Endodermal cell (in vitro differentiated cells): ENCODE results near the gene IL36B. TPM values are rescaled to one million over a fixed set of nuclear protein-coding genes. Genes with fewer than 3 reads are reported as not detected.

ENCODE experiments used
- DNase-seq: peaks from one replicate; pipeline ENCODE4 v3.0.0-alpha.2; 2017
- H3K27ac ChIP-seq: 2 replicates; pipeline ENCODE4 v1.5.1; 2013; ENCODE audit warnings: mild to moderate bottlenecking, low read depth, low read length, moderate library complexity
- H3K27me3 ChIP-seq: 2 replicates; pipeline ENCODE4 v1.6.1; 2013; ENCODE audit warnings: mild to moderate bottlenecking, low read length, moderate library complexity; ENCODE audit not compliant: insufficient read depth, control insufficient read depth, poor library complexity, severe bottlenecking
- H3K36me3 ChIP-seq: 2 replicates; pipeline ENCODE4 v1.7.0; 2013; ENCODE audit warnings: mild to moderate bottlenecking, low read length, moderate library complexity; ENCODE audit not compliant: control insufficient read depth, insufficient read depth
- H3K4me1 ChIP-seq: one replicate; pipeline ENCODE4 v1.7.0; 2013; ENCODE audit warnings: low read length; ENCODE audit not compliant: control insufficient read depth, insufficient read depth
- H3K4me3 ChIP-seq: 2 replicates; pipeline ENCODE4 v1.5.1; 2013; ENCODE audit warnings: mild to moderate bottlenecking, low read length, moderate library complexity
- H3K9ac ChIP-seq: 2 replicates; pipeline ENCODE4 v1.6.1; 2013; ENCODE audit warnings: mild to moderate bottlenecking, low read length, moderate library complexity; ENCODE audit not compliant: poor library complexity, severe bottlenecking; ENCODE audit errors: extremely low read depth
- H3K9me3 ChIP-seq: 2 replicates; pipeline ENCODE4 v1.6.1; 2013; ENCODE audit warnings: mild to moderate bottlenecking, low read length, moderate library complexity; ENCODE audit not compliant: control insufficient read depth
- H3K27ac Mint-ChIP-seq: 2 replicates; pipeline ENCODE4 v1.8.0; 2020; ENCODE audit warnings: mixed read lengths
- H3K27me3 Mint-ChIP-seq: 2 replicates; pipeline ENCODE4 v1.8.0; 2021; ENCODE audit warnings: mild to moderate bottlenecking, mixed read lengths; ENCODE audit not compliant: insufficient read depth
- H3K36me3 Mint-ChIP-seq: 2 replicates; pipeline ENCODE4 v1.8.0; 2020; ENCODE audit warnings: low read depth, mixed read lengths
- H3K4me1 Mint-ChIP-seq: 2 replicates; pipeline ENCODE4 v1.8.0; 2020; ENCODE audit warnings: mixed read lengths
- H3K4me3 Mint-ChIP-seq: 2 replicates; pipeline ENCODE4 v1.8.0; 2020; ENCODE audit warnings: mild to moderate bottlenecking, moderate library complexity, mixed read lengths
- H3K9me3 Mint-ChIP-seq: 2 replicates; pipeline ENCODE4 v1.8.0; 2020; ENCODE audit warnings: mild to moderate bottlenecking, mixed read lengths
- WGBS, 2 experiments: methylation state at CpG; one replicate each; pipeline versions ENCODE4 v1.1.5 to v1.1.7; 2013; ENCODE audit warnings: missing lambda C conversion rate in 2 of 2, mixed read lengths in 1 of 2; ENCODE audit not compliant: insufficient coverage in 1 of 2, insufficient read length in 1 of 2; 5-methylcytosine and 5-hydroxymethylcytosine counted together
- total RNA-seq, 2 donors: library from RNA; stranded (reverse); fragmentation: NEBNext Ultra II Directional in 1 of 2; extraction: Animal tissue kit (Norgen Biotek cat#: 25700) in 1 of 2; gene quantifications; 2 replicates in 1 of 2; 3 replicates in 1 of 2; pipeline ENCODE4 v1.2.1, GENCODE V29; 2021
- TF ChIP-seq, protein P1 (sequence below): fragments of 200-600 bp; sonication (generic); conservative IDR thresholded peaks from 2 replicates; pipeline ENCODE4 v1.5.0; 2021; ENCODE audit warnings: antibody characterized with exemption, mild to moderate bottlenecking

The IL36B gene
- total RNA-seq, 2 donors from 2014 or later: not detected

DNA sequence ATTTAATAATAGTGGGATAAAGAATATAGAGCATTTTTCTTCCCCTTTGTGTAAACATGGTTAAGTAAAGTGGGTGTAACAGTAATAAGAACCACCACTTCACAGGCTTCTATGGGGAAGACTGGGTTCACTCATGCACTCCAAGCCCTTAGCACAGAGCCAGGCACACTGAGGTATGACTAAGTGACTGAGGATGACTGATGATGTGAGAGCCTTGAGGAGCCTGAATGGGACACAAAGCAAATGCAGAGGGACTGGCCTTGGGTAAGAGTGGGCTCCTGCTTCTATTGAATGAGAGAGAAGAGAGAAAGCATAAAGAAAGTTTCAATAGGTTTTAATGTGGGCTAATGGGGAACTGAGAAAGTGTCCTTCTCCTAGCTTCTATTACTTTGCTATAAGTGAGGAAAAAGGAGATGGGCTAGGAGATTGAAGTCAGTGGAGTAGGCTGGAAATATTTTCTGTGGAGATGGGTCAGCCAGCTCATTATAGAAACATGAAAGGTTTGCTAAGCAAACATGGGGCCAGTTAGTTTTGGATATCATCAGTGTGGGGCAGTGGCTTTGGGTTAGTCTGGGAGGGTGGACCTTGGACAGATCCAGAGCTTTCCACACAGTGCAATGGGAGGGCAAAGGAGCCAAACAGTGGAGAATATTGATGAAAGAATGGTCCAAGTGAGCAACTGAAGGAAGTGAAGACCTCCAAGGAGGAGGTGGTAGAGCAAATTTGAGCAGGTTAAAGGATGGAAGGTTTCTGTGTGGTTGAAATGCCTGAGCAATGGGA, 35.7 kb upstream of the IL36B start:
- no peak for DNase-seq
- H3K36me3 Mint-ChIP-seq: no peaks in the 10 kb centered on the region
- TF ChIP-seq, protein P1, sequence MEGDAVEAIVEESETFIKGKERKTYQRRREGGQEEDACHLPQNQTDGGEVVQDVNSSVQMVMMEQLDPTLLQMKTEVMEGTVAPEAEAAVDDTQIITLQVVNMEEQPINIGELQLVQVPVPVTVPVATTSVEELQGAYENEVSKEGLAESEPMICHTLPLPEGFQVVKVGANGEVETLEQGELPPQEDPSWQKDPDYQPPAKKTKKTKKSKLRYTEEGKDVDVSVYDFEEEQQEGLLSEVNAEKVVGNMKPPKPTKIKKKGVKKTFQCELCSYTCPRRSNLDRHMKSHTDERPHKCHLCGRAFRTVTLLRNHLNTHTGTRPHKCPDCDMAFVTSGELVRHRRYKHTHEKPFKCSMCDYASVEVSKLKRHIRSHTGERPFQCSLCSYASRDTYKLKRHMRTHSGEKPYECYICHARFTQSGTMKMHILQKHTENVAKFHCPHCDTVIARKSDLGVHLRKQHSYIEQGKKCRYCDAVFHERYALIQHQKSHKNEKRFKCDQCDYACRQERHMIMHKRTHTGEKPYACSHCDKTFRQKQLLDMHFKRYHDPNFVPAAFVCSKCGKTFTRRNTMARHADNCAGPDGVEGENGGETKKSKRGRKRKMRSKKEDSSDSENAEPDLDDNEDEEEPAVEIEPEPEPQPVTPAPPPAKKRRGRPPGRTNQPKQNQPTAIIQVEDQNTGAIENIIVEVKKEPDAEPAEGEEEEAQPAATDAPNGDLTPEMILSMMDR: no peak
- H3K4me1 Mint-ChIP-seq: no peaks in the 10 kb centered on the region
- H3K27me3 Mint-ChIP-seq: peaks cover 20% of the 10 kb centered on the region
- Histone ChIP-seq H3K4me3 (no peak overlapping the region), H3K27ac (no peak overlapping the region), H3K4me1 (no peaks in the 10 kb centered on the region), H3K9me3 (no peaks in the 10 kb centered on the region), H3K36me3 (no peaks in the 10 kb centered on the region), H3K9ac (no peak overlapping the region), H3K27me3 (peaks cover 89% of the 10 kb centered on the region)
- no peak overlapping the region for H3K4me3 Mint-ChIP-seq
- H3K9me3 Mint-ChIP-seq: no peaks in the 10 kb centered on the region
- H3K27ac Mint-ChIP-seq: no peak overlapping the region

DNA sequence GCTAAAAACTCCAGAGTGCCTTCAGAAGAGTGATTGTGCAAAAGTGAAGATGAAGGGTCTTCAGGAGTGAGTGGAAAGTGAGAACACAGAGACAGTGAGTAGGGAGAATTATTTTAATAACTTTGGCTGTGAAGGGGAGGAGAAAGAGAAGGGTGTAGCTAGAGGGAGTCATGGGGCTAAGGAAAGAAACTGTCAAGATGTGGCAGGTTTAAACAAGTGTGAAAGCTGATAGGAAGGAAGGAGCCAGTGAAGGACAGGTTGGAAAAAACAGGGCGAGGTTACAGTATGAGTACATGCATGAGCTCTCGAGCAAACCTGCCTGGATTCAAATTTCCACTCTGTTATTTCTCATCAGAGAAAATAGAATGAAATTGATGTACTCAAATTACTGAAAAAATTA, 32.9 kb upstream of the IL36B start:
- no peaks in the 10 kb centered on the region for H3K9me3 ChIP-seq
- H3K27me3 ChIP-seq: peaks cover 83% of the 10 kb centered on the region
- no peaks in the 10 kb centered on the region for H3K36me3 ChIP-seq
- Mint-ChIP-seq H3K27me3 (peaks cover 33% of the 10 kb centered on the region), H3K4me3 (no peak overlapping the region), H3K9me3 (no peaks in the 10 kb centered on the region), H3K36me3 (no peaks in the 10 kb centered on the region), H3K4me1 (no peaks in the 10 kb centered on the region), H3K27ac (no peak overlapping the region)
- H3K9ac ChIP-seq: no peak overlapping the region
- WGBS, 2 experiments: 70% methylated on average over 2 of the region's 2 CpGs; no CpG with 5 or more reads in 1 of the 2 experiments
- H3K4me1 ChIP-seq: no peaks in the 10 kb centered on the region
- DNase-seq: no peak
- TF ChIP-seq, protein P1: no peak
- H3K27ac ChIP-seq: no peak overlapping the region
- H3K4me3 ChIP-seq: no peak overlapping the region

DNA sequence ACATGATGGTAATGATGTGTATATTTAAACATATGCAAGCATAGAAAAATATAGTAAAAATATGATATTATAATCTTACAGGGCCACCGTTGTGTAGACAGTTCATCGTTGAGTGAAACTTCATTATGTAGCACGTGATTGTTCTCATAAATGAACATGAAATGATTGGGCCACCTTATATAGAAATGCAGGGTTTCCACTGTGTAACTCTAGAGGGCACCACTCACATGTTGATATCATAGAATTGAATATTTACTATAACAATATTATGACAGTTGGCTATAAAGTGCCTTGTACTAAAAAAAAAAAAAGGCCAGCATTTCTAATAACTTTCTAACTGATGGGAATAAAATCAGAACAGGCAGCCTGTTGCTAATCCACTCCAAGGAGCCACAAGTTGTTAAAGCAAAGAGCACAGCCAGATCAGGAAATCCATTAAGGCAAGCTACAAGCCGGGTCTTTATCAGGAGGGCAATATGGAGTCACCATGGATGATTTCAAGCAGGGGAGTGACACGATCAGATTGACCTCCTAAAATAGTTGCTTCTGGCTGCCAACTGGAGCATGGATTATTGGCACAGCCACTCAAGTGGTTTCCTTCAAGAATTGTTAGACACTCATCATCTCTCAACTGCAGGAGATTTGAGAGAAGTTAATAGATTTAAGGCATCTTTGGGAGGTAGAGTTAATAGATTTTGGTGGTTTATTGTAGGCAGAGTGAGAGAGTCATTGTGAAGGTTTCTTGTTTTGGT, 31.8 kb upstream of the IL36B start:
- no peak overlapping the region for H3K4me3 ChIP-seq
- H3K27ac ChIP-seq: no peak overlapping the region
- no peaks in the 10 kb centered on the region for H3K4me1 ChIP-seq
- no peaks in the 10 kb centered on the region for H3K4me1 Mint-ChIP-seq
- no peak overlapping the region for H3K27ac Mint-ChIP-seq
- no peak overlapping the region for H3K9ac ChIP-seq
- no peaks in the 10 kb centered on the region for H3K36me3 ChIP-seq
- DNase-seq: no peak
- peaks cover 72% of the 10 kb centered on the region for H3K27me3 ChIP-seq
- no peaks in the 10 kb centered on the region for H3K9me3 Mint-ChIP-seq
- H3K9me3 ChIP-seq: no peaks in the 10 kb centered on the region
- peaks cover 33% of the 10 kb centered on the region for H3K27me3 Mint-ChIP-seq
- 69 to 76% methylated on average over 5 of the region's 5 CpGs for WGBS, 2 experiments
- TF ChIP-seq, protein P1: peak; percentile 69
- H3K4me3 Mint-ChIP-seq: no peak overlapping the region
- no peaks in the 10 kb centered on the region for H3K36me3 Mint-ChIP-seq
